HFF-Myc (cell line): ENCODE measurements around the gene TMEM255B.

Experiments used
- DNase-seq: peaks from one replicate; pipeline ENCODE4 v3.0.0-alpha.2; 2011; ENCODE audit warnings: low read depth; ENCODE audit errors: extremely low read depth
- H3K4me3 ChIP-seq: replicated peaks from 2 replicates; pipeline ENCODE4 v1.5.1; 2011; ENCODE audit warnings: low read depth, mild to moderate bottlenecking, control low read depth, low read length
- TF ChIP-seq, protein P1 (sequence below): IDR thresholded peaks from 2 replicates; pipeline ENCODE4 v1.5.1; 2012; ENCODE audit warnings: mild to moderate bottlenecking, low read depth, low read length, control low read depth; ENCODE audit errors: missing control alignments

TMEM255B gene

DNA sequence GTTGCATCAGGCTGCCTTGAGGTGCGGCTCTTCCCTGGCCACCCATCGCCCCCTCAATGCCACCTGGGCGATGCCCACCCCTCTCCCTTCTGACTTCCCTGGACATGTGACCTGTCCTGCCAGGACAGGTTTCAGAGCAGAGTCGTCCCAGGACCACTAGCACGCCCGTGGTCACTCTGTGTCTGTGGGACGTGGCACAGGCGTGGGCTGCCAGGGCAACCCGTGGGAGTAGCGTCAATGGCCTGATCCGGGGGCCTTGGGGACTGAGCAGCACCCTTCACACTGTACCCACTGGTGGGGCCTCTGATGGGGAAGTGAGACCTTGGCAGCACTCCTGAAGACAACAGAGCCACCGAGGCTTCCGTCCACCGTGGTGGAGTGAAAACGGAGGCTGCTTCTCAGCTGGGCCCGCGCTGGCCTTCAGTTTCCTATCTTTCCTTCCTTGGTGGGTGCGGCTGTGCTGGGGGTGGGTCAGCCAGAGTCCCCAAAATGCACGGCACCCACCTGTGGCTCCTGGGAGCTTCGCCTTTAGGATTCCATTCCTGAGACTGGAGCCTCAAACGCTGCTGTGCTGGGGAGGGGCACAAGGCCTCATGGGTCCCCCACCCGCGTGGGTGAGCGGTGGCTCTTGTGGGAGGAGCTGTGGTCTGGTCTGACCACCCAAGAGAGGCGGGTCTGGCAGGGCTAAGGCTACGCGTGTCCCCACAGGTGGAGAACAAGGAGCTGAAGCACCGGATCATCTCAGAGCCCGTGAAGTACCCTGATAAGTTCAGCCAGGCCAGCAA lies 26.7 kb upstream of the TMEM255B start:
- no peak overlapping the region for H3K4me3 ChIP-seq
- DNase-seq: no peak
- TF ChIP-seq, protein P1, sequence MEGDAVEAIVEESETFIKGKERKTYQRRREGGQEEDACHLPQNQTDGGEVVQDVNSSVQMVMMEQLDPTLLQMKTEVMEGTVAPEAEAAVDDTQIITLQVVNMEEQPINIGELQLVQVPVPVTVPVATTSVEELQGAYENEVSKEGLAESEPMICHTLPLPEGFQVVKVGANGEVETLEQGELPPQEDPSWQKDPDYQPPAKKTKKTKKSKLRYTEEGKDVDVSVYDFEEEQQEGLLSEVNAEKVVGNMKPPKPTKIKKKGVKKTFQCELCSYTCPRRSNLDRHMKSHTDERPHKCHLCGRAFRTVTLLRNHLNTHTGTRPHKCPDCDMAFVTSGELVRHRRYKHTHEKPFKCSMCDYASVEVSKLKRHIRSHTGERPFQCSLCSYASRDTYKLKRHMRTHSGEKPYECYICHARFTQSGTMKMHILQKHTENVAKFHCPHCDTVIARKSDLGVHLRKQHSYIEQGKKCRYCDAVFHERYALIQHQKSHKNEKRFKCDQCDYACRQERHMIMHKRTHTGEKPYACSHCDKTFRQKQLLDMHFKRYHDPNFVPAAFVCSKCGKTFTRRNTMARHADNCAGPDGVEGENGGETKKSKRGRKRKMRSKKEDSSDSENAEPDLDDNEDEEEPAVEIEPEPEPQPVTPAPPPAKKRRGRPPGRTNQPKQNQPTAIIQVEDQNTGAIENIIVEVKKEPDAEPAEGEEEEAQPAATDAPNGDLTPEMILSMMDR: no peak

DNA sequence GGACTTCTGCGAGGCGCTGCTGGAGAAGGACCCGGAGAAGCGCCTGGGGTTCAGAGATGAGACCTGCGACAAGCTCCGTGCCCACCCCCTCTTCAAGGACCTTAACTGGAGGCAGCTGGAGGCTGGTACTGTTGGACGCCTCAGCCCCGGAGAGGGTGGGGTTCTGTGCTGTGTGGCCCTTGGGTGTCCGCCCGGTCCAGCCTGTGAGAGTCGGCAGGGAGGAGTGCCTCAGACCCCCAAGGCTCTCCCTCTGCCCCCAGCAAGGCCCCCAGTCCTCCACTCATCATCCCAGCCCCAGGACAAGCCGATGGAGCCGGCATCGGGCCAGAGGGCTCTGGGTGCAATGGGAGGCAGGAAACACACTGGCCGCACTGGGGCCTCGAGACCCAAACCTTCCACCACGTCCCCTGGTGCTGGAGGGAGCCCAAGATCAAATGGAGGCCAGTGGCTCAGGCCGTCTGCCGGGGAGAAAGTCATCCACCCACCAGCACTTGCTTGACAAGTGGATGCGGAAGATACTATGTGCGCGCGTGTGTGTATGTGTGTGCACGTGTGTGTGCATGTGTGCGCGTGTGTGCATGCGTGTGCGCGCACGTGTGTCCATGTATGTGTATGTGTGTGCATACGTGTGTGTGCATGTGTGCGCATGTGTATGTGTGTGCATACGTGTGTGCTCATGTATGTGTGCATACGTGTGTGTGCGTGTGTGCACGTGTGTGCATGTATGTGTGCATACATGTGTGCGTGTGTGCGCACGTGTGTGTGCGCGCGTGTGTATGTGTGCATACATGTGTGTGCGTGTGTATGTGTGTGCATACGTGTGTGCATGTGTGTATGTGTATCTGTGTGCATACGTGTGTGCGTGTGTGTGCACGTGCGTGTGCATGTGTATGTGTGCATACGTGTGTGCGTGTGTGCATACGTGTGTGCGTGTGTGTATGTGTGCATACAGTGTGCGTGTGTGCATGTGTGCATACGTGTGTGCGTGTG lies 25.8 kb upstream of the TMEM255B start:
- H3K4me3 ChIP-seq: no peak overlapping the region
- DNase-seq: no peak
- TF ChIP-seq, protein P1: no peak

DNA sequence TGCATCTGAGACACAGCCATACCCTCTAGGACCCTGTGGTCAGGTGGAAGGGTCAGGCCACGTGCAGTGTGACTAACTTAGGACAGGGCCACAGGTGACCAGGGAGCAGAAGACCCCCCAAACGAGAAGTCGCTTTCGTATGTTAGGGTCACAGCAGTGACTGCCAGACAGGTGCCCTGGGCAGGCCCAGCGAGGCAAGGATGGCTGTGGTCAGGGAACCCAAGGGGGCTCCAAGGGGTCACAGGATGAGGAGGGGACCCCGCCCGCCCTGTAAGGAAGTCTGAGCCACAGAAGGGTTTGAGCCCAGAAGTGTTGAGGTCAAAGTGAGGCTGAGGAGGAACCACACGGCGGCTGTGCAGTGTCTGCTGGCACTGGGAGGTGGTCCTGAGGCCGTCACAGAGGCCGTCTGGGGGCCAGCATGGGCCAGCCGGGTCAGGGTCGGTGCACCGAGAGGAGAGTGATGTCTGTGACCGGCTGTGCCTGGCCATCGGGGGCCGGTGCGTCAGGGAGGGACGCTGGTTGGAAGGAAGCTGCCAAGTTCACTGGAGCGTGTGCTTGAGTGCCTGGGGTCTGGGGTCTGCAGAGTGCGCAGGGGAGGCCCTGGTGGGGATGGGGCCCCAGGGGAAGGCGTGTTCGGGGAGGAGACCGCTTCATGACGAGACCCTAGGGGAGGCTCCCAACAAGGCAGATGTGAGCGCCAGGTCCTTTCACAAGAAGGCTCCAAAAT lies 24.8 kb upstream of the TMEM255B start:
- no peak overlapping the region for H3K4me3 ChIP-seq
- no peak for DNase-seq
- TF ChIP-seq, protein P1: no peak

DNA sequence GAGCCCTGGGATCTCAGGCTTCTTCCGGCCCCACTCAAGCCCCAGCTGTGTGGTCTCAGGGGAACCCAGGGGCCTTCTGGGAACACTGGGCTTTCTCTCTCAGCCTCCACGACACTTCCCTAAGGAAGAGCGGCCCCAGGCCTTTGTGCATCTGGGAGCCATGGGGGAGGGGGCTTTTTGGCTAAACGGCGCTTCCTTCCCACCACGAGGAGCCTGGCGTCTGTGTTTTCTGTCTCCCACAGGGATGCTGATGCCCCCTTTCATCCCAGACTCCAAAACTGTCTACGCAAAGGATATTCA lies 24.2 kb upstream of the TMEM255B start:
- TF ChIP-seq, protein P1: no peak
- no peak for DNase-seq
- H3K4me3 ChIP-seq: no peak overlapping the region

DNA sequence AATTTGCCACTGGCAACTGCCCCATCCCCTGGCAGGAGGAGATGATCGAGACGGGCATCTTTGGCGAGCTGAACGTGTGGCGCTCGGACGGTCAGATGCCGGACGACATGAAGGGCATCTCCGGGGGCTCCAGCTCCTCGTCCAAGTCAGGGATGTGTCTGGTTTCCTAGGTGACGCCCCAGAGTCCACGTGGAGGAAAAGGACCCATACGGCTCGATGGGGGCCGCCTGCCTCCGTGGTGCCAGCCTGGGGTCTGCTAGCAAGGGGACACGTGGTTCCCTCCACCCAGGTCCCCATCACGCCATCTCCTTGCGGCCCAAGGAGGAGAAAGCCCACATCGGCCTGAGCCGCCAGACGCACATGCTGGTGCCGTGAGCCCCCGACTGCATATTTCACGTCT lies 23.8 kb upstream of the TMEM255B start:
- TF ChIP-seq, protein P1: no peak
- no peak overlapping the region for H3K4me3 ChIP-seq
- no peak for DNase-seq

DNA sequence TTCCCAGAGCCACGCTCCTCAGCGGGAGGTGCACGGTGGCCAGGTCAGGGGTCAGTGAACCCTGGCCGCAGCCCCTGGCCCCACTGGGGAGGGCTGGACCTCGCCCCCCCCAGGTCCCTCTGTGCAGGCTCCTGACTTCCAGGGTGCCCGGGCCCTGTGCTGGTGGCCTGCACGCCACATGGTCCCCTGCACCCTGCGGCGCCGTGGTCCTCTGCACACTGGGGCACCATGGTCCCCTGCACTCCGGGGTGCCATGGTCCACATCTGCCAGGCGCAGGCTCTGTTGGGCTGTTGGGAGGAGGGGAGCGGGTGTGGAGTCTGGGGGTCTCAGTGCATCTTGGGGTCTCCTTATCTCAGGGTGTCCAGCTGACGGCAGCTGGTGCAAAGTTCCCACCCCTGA lies 23.3 kb upstream of the TMEM255B start:
- TF ChIP-seq, protein P1: no peak
- no peak overlapping the region for H3K4me3 ChIP-seq
- DNase-seq: no peak
